Stimulated activated CD8-positive, alpha-beta memory T cell treated with anti-CD3 and anti-CD28 coated beads, Interleukin-15, amount 100 ng/mL, for 48 hours (primary cell): ENCODE data around the gene ADH7.

Experiments used
- DNase-seq, 2 donors: peaks; one replicate each; pipeline ENCODE4 v3.0.0-alpha.2; 2020; ENCODE audit warnings: low read depth in 2 of 2

Gene ADH7

DNA sequence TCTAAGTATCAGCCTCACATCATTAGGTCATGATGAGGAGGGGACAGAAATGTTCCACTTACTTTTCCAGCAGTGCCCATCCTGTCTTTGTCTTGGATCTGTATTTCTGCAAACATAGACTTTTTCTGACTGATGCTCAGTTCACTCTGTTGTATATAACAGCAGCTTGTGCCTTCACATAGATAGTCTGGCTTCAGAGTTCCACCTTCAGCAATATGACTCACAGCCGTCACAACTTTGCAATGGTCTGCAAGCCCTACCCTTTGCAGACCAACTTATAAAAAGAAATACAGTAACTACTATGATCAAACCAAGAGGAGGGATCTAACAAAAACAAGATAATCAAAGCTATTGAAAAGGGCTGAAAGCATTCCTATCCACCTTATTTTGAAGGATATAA lies at the start of gene ADH7:
ADH7 (minus strand) TSS at position 189 of the 400 bp plus-strand sequence; CDS start at position 80, 109 bp downstream.
- no peak for DNase-seq

- no peak for DNase-seq
Observed at GRCh38 chr4:99483636-99484035, 48.5 kb upstream of the ADH7 start.

GRCh38 chr4:99473131-99473530 lies 38.0 kb upstream of the ADH7 start:
- DNase-seq = no peak

GRCh38 chr4:99471896-99472295 lies 36.8 kb upstream of the ADH7 start:
- DNase-seq = no peak

GRCh38 chr4:99471349-99471748 lies 36.2 kb upstream of the ADH7 start:
- DNase-seq = no peak

DNA sequence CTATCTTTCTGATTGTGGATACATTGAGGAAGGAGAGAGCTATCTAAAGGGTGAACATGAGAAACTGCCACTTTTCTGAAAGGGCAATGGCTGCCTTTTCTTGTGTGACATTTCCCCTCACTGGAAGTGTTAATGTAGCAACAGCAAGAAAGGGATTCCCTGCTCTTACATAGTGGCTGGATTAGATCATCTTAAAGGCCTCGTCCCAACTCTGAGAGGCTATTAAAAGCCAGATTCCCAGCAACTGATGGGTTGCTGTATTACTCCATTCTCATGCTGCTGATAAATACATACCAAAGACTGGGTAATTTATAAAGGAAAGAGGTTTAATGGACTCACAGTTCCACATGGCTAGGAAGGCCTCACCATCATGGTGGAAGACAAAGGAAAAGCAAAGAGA lies 33.7 kb upstream of the ADH7 start:
- DNase-seq = no peak

DNA sequence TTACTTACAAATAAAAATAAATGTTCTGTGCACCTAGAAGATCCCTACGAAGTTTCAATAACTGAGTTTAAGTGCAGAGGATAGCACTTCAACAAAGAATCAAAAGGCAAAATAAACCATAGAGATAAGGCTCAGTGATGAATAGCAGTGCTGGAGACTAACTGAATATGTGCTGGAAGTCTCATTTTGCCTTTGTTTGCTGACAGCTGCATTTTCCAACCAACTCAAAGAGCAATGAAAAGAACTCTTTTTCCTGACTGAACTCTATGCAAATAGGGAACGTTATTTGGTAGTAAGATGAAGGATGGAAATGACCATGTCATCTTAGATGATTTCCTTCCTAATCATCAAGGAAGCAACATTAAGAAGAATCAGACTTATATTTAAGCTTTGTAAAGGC lies 32.7 kb upstream of the ADH7 start:
- no peak for DNase-seq

GRCh38 chr4:99463566-99463965 lies 28.4 kb upstream of the ADH7 start:
- DNase-seq = no peak

DNA sequence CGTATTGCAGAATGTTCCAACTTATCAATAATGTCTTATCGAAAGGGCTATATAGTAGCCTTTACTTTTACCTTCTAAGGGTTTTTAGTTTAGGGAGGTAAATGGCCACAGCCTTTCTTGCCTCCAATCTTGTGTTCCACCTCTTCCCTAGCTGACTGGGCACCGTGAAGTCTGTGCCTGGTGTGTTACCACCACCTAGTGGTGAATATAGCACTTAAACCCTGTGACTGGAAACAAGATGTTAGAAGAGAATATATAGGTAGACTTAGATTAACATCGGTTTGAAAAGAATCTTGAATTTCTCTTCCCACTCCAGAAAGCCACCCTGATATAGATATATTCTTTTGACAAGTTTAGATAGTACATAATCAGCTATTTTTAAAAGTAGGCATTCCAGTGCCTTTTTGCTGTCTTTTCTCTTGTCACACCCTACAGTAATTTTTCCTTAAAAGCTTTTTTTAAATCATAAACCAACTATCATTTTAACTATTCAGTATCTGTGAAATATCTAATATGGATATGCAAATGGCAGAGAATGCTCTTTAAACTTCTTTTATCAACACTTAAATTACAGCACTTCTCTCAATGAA lies 27.8 kb upstream of the ADH7 start:
- no peak for DNase-seq

GRCh38 chr4:99461623-99462401 lies 26.7 kb upstream of the ADH7 start:
- DNase-seq = no peak

- no peak for DNase-seq
Observed at GRCh38 chr4:99459546-99460042, 24.5 kb upstream of the ADH7 start.

DNA sequence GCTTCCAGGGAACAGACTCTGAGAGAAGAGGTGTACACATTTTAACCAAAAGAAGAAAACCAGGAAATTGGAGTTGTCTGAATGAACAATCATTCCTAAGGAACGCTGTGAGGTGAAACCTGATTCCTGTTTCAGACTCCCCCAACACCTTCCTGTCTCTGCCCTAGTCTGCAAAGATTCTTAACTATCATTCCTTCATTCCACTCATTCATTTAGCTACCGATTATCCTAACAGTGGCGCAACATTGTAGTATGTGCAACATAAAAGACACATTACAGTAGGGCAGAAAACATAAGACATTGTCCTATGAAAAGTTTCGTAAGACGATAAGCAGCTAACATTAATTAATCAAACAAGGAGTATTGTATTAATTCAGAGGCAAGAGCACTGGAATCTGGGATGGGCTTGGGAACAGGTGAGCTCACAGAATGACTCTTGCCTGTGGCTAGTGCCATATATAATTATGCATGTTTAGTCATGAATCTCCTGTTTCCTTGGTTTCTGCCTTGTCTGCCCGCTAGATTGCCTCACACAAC lies 23.8 kb upstream of the ADH7 start:
- DNase-seq = no peak

DNA sequence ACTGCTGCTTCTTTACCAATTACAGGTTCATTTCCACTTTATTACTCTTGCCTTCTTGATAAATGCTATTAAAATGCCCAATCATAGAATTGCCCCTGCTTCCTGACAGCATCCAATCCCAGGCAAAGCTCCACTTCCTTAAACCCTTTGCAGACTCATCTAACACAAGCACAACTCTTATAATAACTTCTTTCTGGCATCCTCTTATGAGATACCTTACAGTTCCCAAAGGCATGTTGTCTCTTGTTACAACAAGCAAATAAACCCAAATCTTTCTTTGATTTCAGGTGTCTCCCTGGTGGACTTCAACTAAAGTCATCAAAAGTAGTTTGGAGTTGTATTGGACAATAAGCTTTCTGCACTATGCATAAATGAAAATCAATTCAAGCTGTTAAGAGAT lies 22.5 kb upstream of the ADH7 start:
- DNase-seq = no peak

GRCh38 chr4:99457270-99457669 lies 22.1 kb upstream of the ADH7 start:
- DNase-seq = no peak

- DNase-seq = no peak
Observed at GRCh38 chr4:99447513-99447912, 12.4 kb upstream of the ADH7 start.

DNA sequence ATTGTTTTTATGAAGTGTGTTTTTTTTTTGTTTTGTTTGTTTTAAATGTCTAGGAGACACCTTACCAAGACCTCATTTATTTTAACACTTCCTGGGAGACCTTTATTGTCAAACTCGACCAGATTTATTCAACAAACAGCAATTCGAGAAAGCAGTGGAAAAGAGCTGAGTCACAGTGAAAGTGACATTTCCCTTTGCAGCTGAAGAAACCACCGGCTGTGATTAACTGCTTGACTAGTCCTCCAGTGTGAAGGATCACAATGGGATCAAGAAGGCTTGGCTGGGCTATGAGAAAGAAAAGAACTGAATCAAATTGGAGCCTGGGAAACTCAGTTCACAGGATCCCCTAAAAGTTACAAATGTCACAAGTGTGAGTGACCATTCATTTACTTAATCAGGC lies 11.9 kb upstream of the ADH7 start:
- no peak for DNase-seq

- DNase-seq = no peak
Observed at GRCh38 chr4:99438405-99438780, 3.3 kb upstream of the ADH7 start.

- no peak for DNase-seq
Observed at GRCh38 chr4:99437723-99438404, 2.7 kb upstream of the ADH7 start.

- no peak for DNase-seq
Observed at GRCh38 chr4:99436976-99437722, 2.0 kb upstream of the ADH7 start.

- DNase-seq = no peak
Observed at GRCh38 chr4:99436462-99436861, 1.3 kb upstream of the ADH7 start.

DNA sequence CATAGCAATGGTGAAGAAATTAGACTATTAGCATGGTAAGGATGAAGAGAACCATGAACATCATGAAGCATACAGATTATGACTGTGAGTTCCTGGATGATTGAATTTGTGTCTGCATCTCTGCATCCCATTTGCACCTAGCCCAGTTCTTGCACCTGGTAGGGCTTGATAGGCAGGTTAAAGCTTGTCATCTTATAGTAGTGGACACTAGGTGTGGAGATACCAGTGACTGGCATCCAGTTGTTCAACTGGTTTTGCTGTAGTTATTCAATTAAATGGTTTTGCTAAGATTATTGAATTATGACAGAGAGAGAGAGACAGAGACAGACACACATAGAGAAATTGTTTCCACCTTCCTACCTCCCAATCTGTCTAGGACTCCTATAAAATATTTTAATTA lies 5.0 kb downstream of the ADH7 start:
- DNase-seq = no peak

GRCh38 chr4:99417125-99417524 lies 18.0 kb downstream of the ADH7 start:
- no peak for DNase-seq
